ENCODE data around the gene TOX2.

The TOX2 gene

DNA sequence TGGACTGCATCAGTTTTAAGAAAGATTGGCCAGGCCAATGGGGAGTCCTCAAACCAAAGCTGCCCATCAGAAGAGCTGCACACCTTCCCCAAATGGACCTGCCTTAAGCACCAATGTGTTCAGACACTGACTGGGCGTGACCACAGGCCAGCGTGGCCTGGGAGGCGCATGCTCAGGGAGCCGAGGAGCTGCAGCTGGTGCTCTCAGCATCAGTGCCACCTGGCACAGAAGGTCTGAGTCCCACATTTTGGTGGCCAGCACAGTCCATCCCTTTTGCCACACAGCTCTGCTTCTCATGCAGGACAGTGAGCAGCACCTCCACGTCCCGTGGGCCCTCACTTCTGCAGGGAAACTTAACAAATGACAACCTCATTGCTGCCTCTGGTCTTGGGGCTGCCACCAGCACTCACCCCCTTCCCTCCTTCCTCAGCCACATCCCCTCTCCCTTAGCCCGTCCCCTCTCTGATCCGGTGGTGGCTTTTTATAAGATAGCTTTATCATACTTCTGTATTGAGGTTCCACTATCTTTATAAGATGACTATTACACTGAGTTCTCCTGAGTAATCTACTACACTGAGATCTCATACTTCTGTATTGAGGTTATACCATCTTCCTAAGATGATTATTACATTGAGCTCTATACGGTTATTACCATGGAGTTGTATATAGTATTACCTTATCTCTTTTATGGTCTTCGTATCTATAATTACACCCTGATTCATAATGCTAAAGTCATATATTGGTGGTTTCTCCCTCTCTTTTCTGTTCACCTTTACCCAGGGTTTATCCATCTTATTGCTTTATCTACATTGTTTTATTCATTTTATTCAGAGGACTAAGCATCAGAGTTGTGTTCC lies 109.1 kb downstream of the TOX2 start:
- no peak for DNase-seq

DNA sequence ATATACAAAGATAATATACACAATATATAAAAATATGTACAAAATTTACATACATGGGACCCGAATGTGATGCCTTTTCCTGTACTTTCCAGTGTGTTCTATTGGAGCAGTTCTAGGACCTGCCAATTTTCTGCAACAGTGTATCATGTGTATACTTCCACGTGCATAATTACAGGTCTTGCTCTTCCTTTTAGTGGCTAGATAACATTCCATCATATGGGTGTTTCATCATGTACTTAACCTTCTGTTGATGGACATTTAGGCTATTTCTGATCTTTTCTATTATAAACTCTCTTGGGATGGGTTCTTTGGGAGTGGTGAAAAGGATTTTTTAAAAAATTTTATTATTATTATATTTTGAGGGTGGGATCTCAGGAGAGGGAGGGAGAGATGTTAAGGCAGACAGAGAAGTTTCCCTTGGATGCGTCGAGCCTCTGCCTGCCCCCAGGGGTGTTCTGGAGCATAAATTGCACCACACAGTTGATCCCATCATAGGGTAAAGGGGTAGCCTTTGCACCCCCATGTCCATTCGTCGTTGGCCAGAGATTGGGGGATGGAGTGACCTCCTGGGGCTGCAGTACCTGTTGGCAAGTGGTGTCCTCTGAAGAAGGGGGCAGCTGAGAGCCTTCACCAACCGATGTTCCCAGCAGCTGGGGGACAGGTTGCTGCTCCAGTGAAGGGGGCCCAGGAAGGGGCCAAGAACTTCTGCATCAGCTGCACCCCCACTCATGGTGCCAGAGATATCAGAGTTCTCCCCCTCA lies 110.3 kb downstream of the TOX2 start:
- DNase-seq, result no peak

DNA sequence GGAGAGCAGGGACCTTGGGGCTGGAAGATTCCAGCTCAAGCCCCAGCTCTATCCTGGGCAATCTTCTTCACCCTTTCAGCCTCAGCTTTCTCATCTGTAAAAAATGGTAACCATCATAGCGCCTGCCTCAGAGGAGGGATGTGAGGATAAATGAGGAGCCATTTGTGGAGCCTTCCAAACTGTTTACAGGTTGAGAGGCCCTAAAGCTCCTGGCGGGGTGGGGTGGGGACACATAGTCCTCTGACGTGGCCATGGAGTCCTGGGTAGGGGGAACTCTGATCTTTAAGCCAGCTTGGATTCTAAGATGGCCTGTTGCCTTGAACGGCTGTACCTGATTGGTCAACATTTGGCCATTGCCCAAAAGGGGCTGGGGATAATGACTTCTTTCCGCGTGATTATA lies 111.1 kb downstream of the TOX2 start:
- DNase-seq, result no peak

DNA sequence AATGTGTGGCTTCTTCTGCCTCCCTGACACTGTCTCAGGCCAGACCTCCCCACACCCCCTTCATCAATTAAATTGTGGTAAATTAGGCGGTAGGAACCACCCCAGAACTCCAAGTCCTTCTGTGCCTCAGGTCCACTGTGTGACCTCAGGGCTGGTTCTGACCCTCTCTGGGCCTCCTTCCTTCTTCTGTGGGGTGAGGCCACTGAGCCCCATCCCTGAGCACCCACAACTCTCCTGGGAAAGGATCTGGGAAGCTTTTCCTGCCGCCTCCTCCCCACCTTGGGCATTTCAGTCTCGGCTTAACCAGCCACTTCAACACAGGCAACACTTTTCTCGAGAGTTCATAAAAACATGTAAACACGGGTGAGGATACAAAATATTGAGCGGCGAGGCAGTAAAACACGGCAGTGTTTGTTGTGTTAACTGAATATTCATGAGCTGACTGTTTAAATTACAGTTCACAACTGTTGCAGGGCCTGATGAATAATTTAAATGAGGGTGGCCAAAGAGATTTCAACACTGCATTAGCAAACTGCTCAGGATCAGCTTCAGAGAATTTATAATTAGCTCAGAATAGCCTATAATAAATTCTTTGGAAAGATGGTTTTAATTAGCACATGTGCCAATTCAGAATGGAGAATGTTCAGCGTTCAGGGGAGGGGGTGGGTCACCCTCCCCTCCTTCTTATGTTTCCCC lies 112.1 kb downstream of the TOX2 start:
- no peak for DNase-seq

DNA sequence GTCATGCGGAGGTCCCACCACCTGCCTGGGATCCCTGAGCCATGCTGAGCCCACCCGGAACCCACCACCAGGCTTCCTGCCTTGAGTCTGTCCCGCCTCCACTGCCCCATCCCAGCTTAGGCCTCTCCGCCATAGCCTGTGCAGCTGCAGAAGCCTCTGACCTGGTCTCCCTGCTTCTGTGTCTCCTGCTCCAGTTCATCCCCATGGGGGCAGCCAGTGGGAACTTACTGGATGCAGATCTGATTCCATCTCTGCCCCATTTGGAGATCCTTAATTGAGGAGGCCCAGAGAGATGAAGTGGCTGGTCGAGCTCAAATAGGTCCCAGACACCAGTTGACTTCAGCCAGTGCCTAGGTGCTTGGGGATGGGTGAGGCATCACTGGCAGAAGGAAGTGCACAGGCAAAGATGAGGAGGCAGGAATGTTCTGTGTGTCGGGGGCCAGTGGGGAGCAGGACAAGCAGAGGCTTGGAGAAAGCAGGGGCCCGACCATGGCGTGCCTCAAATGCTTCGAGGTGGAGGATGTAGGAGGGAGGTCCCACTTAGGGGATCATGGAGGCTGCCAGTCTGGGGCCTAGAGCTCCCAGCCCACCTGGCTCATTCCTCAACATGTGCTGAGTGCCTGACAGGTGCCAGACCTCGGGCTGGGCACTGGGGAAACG lies 112.8 kb downstream of the TOX2 start:
- no peak for DNase-seq

DNA sequence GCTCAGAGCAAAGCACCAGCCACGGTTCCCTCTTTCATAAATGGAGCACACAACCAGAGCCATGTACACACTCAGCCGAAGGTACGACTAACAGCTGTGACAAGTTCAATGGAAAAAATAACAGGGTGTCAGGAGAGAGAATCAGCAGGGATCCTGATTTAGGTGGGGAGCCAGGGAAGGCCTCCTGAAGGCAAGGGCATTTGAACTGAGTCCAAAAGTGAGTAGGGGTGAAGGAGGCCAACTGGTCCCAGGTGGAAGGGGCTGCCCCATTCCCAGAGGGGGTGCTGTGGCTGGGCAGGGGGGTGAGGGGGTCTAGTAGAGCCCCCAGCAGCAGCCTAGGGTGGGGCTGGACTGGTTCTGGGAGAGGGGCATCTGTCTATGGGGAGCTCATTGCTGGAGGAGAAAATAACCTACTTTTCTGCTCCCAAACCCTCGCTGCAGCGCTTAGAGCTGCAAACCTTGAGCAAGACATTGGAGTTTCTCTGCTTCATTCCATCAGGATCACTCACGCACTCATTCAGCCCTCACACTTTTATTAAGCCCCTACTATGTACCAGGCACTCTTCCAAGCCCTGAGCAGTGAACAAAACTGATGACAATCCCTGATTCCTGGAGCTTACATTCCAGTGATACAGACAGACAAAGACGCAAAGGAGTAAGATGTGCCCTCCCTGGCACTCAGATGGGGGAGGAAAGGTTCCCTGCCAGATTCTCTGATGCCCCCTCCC lies 113.5 kb downstream of the TOX2 start:
- no peak for DNase-seq

DNA sequence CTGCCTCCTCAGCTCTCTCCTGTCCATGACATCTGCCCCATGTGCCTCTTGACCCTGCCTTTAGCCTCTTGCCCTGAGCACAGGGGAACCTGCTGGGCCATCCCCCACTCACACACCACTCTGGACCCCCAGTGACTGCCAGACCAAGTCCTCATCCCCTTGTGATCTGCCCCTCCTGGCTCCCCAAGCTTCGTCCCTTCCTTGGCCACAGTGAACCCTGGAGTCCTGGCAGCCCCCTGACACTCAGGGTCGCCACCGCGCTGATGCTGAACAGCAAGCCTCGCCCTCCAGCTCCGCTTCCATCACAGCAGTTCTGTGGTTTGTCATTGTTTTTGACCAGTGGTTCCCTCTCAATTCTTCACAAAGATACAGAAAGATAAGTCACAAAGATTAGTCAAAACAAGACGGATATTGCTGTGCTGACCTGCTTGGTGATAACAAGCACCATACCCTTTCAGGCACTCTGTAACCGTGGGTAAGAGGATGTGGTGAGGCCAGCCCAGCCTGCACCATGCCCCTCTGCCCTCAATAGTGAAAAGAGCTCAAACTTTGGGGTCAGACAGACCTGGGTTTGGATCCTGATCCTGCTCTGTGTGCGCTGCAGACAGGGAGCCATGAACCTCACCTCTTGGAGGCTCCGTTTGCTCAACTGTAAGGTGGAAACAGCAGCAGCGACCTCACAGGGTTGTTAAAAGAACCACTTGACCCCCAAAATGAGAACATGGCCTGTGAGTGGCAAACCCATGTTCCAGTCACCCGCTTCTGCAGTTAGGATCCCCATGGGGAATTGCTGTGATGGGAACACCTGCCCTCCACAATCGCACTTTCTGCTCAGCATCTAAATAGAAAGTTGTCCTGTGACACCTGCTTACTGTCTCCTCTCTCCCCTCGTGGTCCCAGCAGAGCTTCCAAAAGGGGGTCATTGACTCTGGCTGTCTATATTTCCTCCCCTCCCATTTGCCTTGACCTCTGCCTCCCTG lies 114.5 kb downstream of the TOX2 start:
- no peak for DNase-seq

DNA sequence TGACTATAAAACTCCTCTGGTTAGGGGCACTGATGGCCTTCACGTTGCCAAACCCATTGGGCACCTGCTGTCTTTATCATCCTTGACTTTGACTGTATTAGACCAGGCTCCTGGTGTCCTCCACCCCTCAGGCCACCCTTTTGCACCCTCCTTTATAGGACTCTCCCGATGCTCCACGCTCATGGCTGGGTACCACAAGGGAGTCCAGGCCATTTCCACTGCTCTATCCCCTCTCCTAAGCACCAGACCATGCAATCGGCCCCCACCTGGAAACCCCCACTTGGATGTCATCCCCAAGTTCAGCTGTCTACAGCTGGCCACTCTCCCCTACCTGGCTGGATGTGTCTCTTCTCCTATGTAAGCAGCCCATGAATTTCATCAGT lies 115.2 kb downstream of the TOX2 start:
- DNase-seq, result no peak

DNA sequence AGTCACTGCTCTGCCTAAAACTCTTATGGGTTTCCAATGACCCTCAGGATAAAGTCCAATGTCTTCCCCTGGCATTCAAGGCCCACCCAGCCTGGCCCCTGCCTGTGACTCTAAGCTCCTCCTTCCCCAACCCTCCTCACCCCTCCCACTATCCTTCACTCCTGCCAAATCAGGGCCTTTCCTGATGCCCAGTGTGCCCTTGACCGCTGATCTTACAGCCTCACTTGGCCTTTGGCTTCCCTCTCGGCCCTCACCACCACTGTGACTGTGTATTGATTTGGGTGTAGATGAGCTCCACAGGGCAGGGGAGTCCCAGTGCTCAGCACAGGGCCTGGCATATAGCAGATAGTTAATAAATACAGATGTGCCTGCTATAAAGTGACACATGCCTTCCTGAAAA lies 115.7 kb downstream of the TOX2 start:
- no peak for DNase-seq

DNA sequence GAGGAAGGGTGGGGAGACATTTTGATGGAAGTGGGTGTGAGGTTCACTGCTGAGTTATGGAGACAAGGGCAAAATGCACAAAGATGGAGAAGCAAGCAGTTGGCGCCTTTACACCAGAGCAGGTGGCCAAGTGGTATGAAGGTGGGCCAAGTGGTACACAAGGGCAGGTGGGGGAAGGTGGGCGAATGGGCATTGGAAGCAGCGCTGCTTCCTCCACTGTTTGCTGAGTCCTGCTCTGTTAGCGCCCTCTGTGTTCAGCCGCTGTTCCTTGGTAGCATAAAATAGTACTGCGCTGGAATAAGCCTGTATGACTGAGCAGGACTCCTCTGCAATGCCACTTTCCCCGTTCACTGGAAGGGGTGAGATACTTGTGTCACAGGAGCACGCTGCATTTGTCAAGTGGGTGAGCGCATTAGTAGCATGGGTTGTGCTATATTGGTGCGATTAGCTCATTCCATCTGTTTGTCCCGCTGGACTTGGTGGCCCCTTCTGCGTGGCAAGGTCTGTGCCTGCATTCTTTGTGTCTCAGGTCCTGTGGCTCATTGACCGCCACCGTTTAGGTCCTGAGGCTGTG lies 116.4 kb downstream of the TOX2 start:
- DNase-seq, result no peak

DNA sequence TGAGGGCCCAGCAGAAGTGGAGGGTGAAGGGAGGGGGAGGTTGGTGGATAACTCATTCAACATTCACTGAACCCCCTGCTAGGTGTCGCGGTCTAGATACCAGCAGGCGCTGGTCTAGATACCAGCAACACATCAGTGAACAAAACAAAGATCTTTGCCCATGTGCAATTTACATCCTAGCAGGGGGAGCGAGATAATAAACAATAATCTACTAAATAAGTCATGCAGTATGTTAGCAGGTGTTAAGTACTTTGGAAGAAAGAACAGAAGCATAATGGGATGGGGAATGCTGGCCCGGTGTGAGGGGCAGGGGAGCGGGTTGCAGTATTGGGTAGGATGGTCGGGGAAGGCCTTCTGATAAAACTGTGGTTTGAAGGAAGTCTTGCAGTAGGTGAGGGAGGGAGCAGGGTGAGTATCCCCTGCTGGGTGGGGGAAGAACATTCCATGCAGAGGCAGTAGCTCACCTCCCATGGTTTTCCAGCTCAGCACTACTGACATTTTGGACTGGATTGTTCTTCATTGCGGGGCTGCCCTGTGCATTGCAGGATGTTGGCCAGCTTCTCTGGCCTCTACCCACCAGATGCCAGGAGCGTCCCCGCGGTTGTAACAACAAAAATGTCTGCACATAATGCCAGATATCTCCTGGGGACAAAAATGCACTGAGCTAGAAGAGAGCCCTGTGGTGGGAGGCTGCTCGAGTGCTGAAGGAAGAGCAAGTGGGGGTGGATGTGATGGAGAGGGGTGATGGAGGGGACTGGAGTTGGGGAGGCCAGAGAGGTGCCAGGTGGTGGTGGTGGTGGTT lies 117.3 kb downstream of the TOX2 start:
- DNase-seq, result no peak

DNA sequence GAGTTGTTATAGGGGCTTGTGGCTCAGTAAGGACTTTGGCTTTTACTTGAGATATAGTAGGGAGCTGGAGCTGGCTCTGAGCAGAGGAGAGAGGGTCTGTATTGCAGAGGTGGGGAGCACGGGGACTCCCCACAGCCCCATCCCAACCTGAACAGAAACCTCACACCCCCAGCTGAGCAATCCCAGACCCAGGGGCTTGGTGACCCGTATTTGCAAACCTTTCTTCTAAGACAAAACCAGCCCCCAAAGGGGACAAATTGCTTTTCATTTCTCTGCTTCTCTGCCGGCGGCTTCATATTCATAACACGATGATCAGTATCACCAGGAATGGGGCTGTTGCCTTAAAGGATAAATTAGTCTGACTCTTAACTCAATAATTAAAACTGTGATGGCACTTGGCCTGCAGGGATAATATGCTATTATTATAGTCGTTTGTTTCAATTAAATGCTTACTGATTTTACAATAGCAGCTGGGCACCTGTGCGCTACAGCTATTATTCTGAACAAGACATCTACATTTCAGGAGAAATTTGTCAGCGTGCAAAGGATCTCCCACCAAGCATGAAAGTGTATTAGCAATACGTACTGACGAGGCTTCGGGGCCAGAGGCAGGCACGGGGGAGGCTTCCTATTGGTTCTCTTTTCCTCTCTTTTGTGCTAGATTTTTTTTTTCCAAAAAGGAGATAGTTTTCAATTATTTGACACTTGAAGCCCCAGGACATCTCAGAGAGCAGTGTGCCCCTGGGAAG lies 118.1 kb downstream of the TOX2 start:
- DNase-seq, result no peak

DNA sequence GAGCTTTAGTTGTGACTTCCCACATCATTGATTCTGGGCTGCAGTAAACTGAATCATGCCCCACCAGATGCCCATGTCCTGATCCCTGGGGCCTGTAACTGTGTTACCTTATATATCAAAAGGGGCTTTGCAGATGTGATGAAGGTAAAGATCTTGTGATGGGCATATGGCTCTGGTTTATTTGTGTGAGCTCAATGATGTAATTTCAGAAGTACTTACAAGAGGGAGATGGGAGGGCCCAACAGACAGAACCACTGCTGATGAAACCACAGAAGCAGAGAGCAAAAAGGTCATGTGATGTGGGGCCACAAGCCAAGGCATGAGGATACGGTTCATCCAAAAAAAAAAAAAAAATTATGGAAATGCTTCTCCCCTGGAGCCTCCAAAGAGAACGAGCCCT lies 118.7 kb downstream of the TOX2 start:
- no peak for DNase-seq

DNA sequence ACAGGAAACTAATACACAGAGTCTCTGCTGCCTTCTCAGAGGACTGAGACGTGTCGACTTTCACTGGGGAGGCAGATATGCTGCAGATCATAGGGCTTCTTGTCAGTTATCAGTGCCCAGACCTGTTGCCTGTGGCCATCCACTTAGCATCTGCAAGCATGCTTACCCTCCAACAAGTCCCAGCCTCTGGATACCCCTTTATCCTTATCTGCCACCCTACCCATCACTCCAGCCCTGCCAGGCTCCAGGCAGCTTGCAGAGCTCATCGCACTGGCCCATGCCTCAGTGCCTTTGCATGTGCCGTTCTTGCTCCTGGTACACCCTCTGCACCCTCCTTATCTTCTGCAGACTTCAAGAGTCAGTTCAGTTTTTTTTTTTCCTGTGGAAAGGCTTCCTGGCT lies 119.2 kb downstream of the TOX2 start:
- no peak for DNase-seq

DNA sequence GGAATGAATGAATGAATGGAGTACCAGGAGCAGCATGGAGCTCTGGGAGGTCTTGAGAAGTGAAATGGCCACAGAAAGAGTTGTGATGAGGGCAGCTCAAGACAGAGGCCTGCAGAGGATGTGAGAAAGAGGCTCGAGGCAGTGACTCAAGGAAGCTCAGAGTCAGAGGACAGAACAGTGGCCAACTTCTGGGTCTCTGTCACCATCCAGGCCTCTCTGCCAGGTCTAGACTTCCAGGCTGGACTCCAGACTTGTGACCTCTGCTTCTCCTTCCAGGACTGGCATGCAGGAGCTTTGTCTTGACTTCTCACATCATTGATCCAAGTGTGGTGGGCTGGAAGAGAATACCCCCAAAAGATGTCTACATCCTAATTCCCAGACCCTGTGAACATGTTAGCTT lies 119.8 kb downstream of the TOX2 start:
- no peak for DNase-seq

DNA sequence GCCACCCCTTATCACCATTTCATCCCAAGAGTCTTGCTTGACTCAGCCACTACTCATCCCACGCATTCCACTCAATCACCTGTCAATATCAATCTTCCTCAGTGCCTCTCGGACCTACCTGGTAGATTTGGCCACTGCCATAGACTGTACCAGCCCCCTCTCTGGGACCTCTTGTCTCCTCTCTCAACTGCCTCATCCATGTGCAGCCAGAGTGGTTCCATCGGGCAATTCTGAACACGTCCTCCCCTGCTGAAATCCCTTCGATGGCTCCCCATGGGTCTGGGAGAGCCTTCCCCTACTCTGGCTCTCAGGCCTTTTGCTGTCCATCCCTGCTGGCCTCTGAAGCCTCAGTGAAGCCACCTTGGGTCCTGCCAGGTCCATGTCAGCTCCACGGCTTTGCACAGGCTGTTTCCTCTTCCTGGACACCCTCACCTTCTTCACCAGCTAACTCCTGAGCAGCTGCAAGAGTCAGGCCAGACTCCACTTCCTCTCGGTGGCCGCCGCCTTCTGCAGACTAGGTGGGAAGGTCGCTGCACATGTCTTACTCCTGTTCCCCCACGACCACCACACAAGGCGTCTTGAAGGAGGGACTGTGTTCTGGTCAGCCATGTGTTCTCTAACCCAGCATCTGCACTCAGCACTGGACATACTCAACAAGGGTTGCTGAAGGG lies 120.4 kb downstream of the TOX2 start:
- DNase-seq, result no peak

DNA sequence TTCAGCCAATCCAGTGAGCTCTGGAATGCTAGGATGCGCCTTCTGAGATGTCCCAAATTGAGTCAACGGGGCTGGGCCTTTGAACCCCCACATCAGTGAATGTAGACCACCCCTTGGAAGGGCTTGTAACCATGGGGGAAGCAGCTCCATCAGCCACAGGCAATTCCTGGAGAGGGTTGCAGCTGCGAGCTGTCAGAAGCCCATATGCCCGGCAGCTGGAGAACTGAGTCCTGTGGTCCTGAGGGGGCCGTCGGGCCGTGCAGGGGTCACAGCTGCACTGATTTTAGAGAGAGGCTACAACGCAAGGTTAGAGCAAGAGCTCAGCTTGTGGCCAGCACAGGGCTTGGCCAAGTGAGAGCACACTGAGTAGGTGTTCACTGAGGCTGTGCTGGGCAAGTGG lies 121.3 kb downstream of the TOX2 start:
- DNase-seq, result no peak

DNA sequence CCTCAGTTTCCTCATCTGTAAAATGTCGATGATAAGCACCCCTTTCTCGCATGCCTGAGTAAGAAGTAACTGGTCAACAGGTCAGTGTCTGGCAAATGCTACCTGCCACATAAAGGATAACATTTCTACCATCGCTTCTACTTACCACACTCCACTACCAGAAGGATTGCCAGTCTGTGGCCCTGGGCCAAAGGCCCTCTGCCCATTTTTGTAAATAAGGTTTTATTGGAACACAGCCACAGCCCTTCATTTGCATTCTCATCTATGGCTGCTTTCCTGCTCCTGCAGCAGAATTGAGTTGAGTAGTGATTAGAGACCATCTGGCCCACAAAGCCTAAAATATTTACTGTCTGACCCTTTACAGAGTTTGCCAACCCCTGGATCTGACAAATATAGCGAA lies 121.8 kb downstream of the TOX2 start:
- no peak for DNase-seq

DNA sequence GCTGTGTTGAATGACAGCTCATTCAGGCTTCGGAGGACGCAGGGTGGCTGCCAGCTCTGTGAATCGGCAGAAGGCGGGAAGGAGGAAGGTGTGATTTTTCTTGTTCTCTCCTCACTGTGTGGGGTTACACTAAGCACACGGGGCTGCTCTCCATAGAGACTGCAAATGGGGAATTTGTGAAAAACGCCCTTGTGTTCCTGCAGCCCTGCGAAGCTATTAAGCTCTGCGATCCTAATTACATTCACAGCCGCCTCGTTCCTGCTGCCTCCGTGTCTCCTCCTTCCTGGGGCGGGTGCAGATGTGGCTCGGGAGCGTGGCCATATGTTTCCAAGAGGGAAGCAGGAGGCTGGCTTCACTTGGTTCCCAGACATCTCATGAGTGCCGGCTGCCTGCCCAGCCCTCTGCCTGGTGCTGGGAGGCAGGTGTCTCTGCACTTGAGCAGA lies 124.0 kb downstream of the TOX2 start:
- no peak for DNase-seq

All from NCI-H2081 treated with DMSO at 0.1 percent for 48 hours (cell line).